CD8-positive, alpha-beta memory T cell (primary cell): ENCODE data around the gene CTAG1A. TPM values are rescaled to one million over a fixed set of nuclear protein-coding genes. Genes with fewer than 3 reads are reported as not detected.

ENCODE experiments used
- CTCF ChIA-PET: fragments of 350-600 bp; sonication (Branson Sonifier 250); formaldehyde crosslinking; loops from one replicate; lab custom pipeline; 2021; ENCODE audit warnings: antibody characterized with exemption; lab: Charles Lee
- POLR2A ChIA-PET: fragments of 350-600 bp; sonication (Branson Sonifier 250); formaldehyde crosslinking; loops from one replicate; lab custom pipeline; 2021; ENCODE audit warnings: antibody characterized with exemption; lab: Charles Lee
- DNase-seq, 5 donors: peaks; one replicate each; pipeline versions ENCODE4 v3.0.0 to v3.0.0-alpha.2; 2020 to 2022; ENCODE audit warnings: mixed read lengths in 1 of 5
- H3K27ac ChIP-seq: one replicate; pipeline ENCODE4 v1.7.0; 2013; ENCODE audit warnings: low read depth, mild to moderate bottlenecking, low read length, moderate library complexity
- H3K27me3 ChIP-seq: 2 replicates; pipeline ENCODE4 v1.7.0; 2013; ENCODE audit warnings: low read length, mild to moderate bottlenecking; ENCODE audit not compliant: insufficient read depth, poor library complexity, severe bottlenecking
- H3K36me3 ChIP-seq: 2 replicates; pipeline ENCODE4 v1.7.0; 2013; ENCODE audit warnings: mild to moderate bottlenecking, low read length, moderate library complexity; ENCODE audit not compliant: insufficient read depth
- H3K4me1 ChIP-seq: 2 replicates; pipeline ENCODE4 v1.7.0; 2013; ENCODE audit warnings: mild to moderate bottlenecking, low read length, moderate library complexity; ENCODE audit not compliant: insufficient read depth
- H3K4me3 ChIP-seq: 2 replicates; pipeline ENCODE4 v1.7.0; 2013; ENCODE audit warnings: mild to moderate bottlenecking, low read length
- H3K9me3 ChIP-seq: 2 replicates; pipeline ENCODE4 v1.7.0; 2013; ENCODE audit warnings: mild to moderate bottlenecking, low read length
- H3K27ac Mint-ChIP-seq, 8 donors: one replicate each; pipeline ENCODE4 v1.8.0; 2020 to 2021; ENCODE audit warnings: mixed read lengths in 8 of 8, mild to moderate bottlenecking in 6 of 8, inconsistent platforms in 3 of 8, moderate library complexity in 3 of 8
- H3K27me3 Mint-ChIP-seq, 2 donors: one replicate each; pipeline ENCODE4 v1.8.0; 2020 to 2021; ENCODE audit warnings: mixed read lengths in 2 of 2, mild to moderate bottlenecking in 1 of 2, moderate library complexity in 1 of 2
- H3K36me3 Mint-ChIP-seq, 3 donors: one replicate each; pipeline ENCODE4 v1.8.0; 2020 to 2021; ENCODE audit warnings: mixed read lengths in 3 of 3, inconsistent platforms in 1 of 3, mild to moderate bottlenecking in 1 of 3
- H3K4me1 Mint-ChIP-seq, 3 donors: one replicate each; pipeline ENCODE4 v1.8.0; 2020 to 2021; ENCODE audit warnings: mixed read lengths in 3 of 3, inconsistent platforms in 1 of 3, mild to moderate bottlenecking in 1 of 3
- H3K4me3 Mint-ChIP-seq, 7 donors: one replicate each; pipeline ENCODE4 v1.8.0; 2020 to 2021; ENCODE audit warnings: mixed read lengths in 7 of 7, mild to moderate bottlenecking in 6 of 7, moderate library complexity in 4 of 7, inconsistent platforms in 2 of 7
- H3K9me3 Mint-ChIP-seq, 5 donors: one replicate each; pipeline ENCODE4 v1.8.0; 2020 to 2022; ENCODE audit warnings: mixed read lengths in 5 of 5, mild to moderate bottlenecking in 3 of 5, moderate library complexity in 2 of 5, inconsistent platforms in 1 of 5
- polyA plus RNA-seq: library from polyadenylated mRNA; unstranded; fragments of 300-500 nt; fragmentation: Illumina TruSeq; gene quantifications from one replicate; pipeline ENCODE4 v1.2.3, GENCODE V29; 2021
- total RNA-seq, 2 experiments: library from RNA; stranded (reverse); gene quantifications; one replicate each; pipeline ENCODE4 v1.2.3, GENCODE V29; 2021

The CTAG1A gene
- total and polyA plus RNA-seq, 3 experiments from 2014 or later: not detected

DNA sequence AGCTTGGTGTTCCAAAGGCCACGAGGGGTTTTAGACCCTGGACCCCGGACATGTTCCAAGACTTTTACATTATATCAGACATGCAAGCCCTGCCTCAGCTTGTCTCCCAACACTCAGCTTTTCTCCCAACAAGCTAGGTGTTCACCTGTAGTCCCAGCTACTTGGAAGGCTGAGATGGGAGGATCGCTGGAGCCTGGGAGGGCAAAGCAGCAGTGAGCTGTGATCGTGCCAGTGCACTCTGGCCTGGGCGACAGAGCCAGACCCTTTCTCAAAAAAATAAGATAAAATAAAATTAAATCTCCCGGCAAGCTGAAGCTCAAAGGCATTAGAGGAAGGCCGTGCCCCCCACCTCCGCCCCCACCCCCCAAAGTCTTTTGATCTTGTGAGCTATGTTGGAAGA, 13.7 kb downstream of the CTAG1A start:
- no peak for DNase-seq
- Histone ChIP-seq H3K4me1 (no peaks in the 10 kb centered on the region), H3K36me3 (no peaks in the 10 kb centered on the region), H3K27ac (no peak overlapping the region), H3K9me3 (no peaks in the 10 kb centered on the region), H3K4me3 (no peak overlapping the region), H3K27me3 (no peaks in the 10 kb centered on the region)
- ChIA-PET POLR2A (no interaction called here), CTCF (no interaction called here)
- H3K4me3 Mint-ChIP-seq: no peak overlapping the region
- peaks cover 8 to 13% (median 10%) of the 10 kb centered on the region in 3 donors for H3K4me1 Mint-ChIP-seq
- no peaks in the 10 kb centered on the region for H3K36me3 Mint-ChIP-seq
- peaks cover 0 to 9% of the 10 kb centered on the region in 2 donors for H3K27me3 Mint-ChIP-seq
- H3K9me3 Mint-ChIP-seq: no peaks in the 10 kb centered on the region
- H3K27ac Mint-ChIP-seq: peak overlapping the region in 1 of 8 donors; percentile 43

- Mint-ChIP-seq H3K27ac (peak overlapping the region in 1 of 8 donors; percentile 11), H3K27me3 (peaks cover 3 to 4% of the 10 kb centered on the region in 2 donors), H3K4me3 (no peak overlapping the region), H3K4me1 (peaks cover 8 to 13% (median 10%) of the 10 kb centered on the region in 3 donors), H3K9me3 (no peaks in the 10 kb centered on the region), H3K36me3 (no peaks in the 10 kb centered on the region)
- no peak overlapping the region for H3K27ac ChIP-seq
- POLR2A ChIA-PET: no interaction called here
- DNase-seq: no peak
- no peak overlapping the region for H3K4me3 ChIP-seq
- H3K36me3 ChIP-seq: no peaks in the 10 kb centered on the region
- CTCF ChIA-PET: no interaction called here
- no peaks in the 10 kb centered on the region for H3K9me3 ChIP-seq
- no peaks in the 10 kb centered on the region for H3K4me1 ChIP-seq
- H3K27me3 ChIP-seq: no peaks in the 10 kb centered on the region
Observed at GRCh38 chrX:154599531-154599930, 14.6 kb downstream of the CTAG1A start.

- Histone ChIP-seq H3K4me3 (no peak overlapping the region), H3K36me3 (no peaks in the 10 kb centered on the region), H3K9me3 (no peaks in the 10 kb centered on the region), H3K27me3 (no peaks in the 10 kb centered on the region), H3K4me1 (no peaks in the 10 kb centered on the region), H3K27ac (no peak overlapping the region)
- ChIA-PET POLR2A (no interaction called here), CTCF (no interaction called here)
- H3K4me3 Mint-ChIP-seq: no peak overlapping the region
- no peaks in the 10 kb centered on the region for H3K9me3 Mint-ChIP-seq
- H3K36me3 Mint-ChIP-seq: no peaks in the 10 kb centered on the region
- DNase-seq: no peak
- H3K4me1 Mint-ChIP-seq: peaks cover 6 to 11% (median 6%) of the 10 kb centered on the region in 3 donors
- H3K27me3 Mint-ChIP-seq: peaks cover 2 to 3% of the 10 kb centered on the region in 2 donors
- no peak overlapping the region for H3K27ac Mint-ChIP-seq
Observed at GRCh38 chrX:154600759-154601374, 15.9 kb downstream of the CTAG1A start.

- peaks cover 0 to 4% (median 0%) of the 10 kb centered on the region in 3 donors for H3K4me1 Mint-ChIP-seq
- peaks cover 0 to 3% of the 10 kb centered on the region in 2 donors for H3K27me3 Mint-ChIP-seq
- no peaks in the 10 kb centered on the region for H3K4me1 ChIP-seq
- H3K4me3 ChIP-seq: no peak overlapping the region
- H3K9me3 Mint-ChIP-seq: no peaks in the 10 kb centered on the region
- no peaks in the 10 kb centered on the region for H3K27me3 ChIP-seq
- no peak overlapping the region for H3K4me3 Mint-ChIP-seq
- ChIA-PET POLR2A (no interaction called here), CTCF (no interaction called here)
- no peaks in the 10 kb centered on the region for H3K36me3 ChIP-seq
- H3K9me3 ChIP-seq: no peaks in the 10 kb centered on the region
- H3K27ac ChIP-seq: no peak overlapping the region
- no peak for DNase-seq
- no peak overlapping the region for H3K27ac Mint-ChIP-seq
- H3K36me3 Mint-ChIP-seq: no peaks in the 10 kb centered on the region
Observed at GRCh38 chrX:154602226-154602625, 17.3 kb downstream of the CTAG1A start.

GRCh38 chrX:154602766-154603437, 18.0 kb downstream of the CTAG1A start:
- Mint-ChIP-seq H3K4me1 (peaks cover 0 to 4% (median 0%) of the 10 kb centered on the region in 3 donors), H3K9me3 (no peaks in the 10 kb centered on the region), H3K27ac (no peak overlapping the region), H3K27me3 (peaks cover 0 to 3% of the 10 kb centered on the region in 2 donors), H3K4me3 (no peak overlapping the region), H3K36me3 (no peaks in the 10 kb centered on the region)
- no peaks in the 10 kb centered on the region for H3K9me3 ChIP-seq
- no peaks in the 10 kb centered on the region for H3K4me1 ChIP-seq
- DNase-seq: no peak
- no peak overlapping the region for H3K4me3 ChIP-seq
- no peaks in the 10 kb centered on the region for H3K36me3 ChIP-seq
- H3K27ac ChIP-seq: no peak overlapping the region
- POLR2A ChIA-PET: no interaction called here
- H3K27me3 ChIP-seq: no peaks in the 10 kb centered on the region
- CTCF ChIA-PET: no interaction called here

DNA sequence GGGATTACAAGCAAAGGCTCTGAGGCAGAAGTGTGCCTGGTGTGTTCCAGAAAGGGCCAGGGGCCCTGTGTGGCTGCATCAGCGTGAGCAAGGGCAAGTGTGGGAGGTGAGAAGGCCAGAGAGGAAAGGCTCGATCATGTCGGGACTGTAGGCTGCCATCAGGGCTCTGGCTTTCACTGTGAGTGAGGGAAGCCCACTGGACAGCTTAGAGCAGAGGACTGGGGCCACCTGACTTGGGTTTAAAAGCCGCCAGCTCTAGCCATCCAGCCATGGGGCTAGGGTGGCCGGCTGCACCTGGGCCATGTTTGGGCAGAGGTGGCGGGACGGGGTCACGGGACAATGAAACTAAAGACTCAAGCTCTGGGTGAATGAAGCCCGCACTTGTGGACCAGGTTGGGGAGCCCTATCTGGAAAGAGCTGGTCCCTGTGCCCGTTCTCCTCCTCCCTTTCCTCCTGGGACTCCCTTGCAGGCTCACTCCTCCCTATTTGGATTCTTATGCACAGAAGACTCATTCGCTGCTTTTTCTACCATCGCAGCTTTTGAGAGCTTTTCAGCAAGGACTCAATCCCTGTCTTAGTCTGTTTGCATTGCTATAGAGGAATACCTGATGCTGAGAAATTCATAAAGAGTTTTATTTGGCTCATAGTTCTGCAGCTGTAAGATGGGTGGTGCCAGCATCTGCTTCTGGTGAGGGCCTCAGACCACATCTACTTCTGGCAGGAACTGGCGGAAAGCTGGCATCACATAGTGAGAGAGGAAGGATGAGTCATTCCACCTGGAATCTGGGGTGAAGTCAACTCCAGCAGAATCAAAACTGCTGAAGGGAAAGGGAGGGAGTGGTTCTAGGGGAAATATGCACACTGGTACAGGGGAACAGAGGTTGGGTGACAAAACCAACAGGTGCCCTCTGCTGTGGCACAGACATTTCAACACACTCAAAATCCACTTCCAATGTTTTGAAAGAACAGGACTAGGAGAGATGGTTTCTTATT, 18.8 kb downstream of the CTAG1A start:
- Histone ChIP-seq H3K4me1 (no peaks in the 10 kb centered on the region), H3K4me3 (no peak overlapping the region), H3K27ac (no peak overlapping the region), H3K27me3 (no peaks in the 10 kb centered on the region), H3K36me3 (no peaks in the 10 kb centered on the region), H3K9me3 (no peaks in the 10 kb centered on the region)
- no peak overlapping the region for H3K4me3 Mint-ChIP-seq
- ChIA-PET POLR2A (no interaction called here), CTCF (no interaction called here)
- H3K27ac Mint-ChIP-seq: no peak overlapping the region
- H3K36me3 Mint-ChIP-seq: no peaks in the 10 kb centered on the region
- H3K9me3 Mint-ChIP-seq: no peaks in the 10 kb centered on the region
- no peak for DNase-seq
- peaks cover 0 to 4% (median 0%) of the 10 kb centered on the region in 3 donors for H3K4me1 Mint-ChIP-seq
- H3K27me3 Mint-ChIP-seq: peaks cover 3% of the 10 kb centered on the region in 2 donors

GRCh38 chrX:154605566-154605965, 20.6 kb downstream of the CTAG1A start:
- Mint-ChIP-seq H3K9me3 (no peaks in the 10 kb centered on the region), H3K27me3 (peaks cover 3% of the 10 kb centered on the region in 2 donors), H3K4me3 (no peak overlapping the region), H3K27ac (no peak overlapping the region), H3K4me1 (no peaks in the 10 kb centered on the region), H3K36me3 (no peaks in the 10 kb centered on the region)
- Histone ChIP-seq H3K36me3 (no peaks in the 10 kb centered on the region), H3K27me3 (no peaks in the 10 kb centered on the region), H3K27ac (no peak overlapping the region), H3K9me3 (no peaks in the 10 kb centered on the region), H3K4me1 (no peaks in the 10 kb centered on the region), H3K4me3 (no peak overlapping the region)
- POLR2A ChIA-PET: no interaction called here
- no peak for DNase-seq
- CTCF ChIA-PET: no interaction called here

DNA sequence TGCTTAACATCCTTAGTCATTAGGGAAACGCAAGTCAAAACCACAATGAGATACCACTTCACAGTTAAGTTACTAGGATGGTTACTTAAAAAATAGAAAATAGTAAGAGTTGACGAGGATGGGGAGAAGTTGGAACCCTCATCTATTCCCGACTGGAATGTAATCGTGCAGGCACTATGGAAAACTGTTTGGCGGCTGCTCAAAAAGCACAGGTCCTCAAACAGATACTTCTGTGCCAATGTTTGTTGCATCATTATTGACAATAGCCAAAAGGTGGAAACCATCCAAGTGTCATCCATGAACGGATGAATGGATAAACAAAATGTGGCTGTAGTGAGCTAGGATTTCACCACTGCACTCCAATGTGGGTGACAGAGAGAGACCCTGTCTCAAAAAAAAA, 22.4 kb downstream of the CTAG1A start:
- no peaks in the 10 kb centered on the region for H3K9me3 Mint-ChIP-seq
- H3K27me3 Mint-ChIP-seq: peaks cover 3% of the 10 kb centered on the region in 2 donors
- H3K36me3 Mint-ChIP-seq: no peaks in the 10 kb centered on the region
- no peak overlapping the region for H3K27ac Mint-ChIP-seq
- H3K27me3 ChIP-seq: no peaks in the 10 kb centered on the region
- ChIA-PET CTCF (no interaction called here), POLR2A (no interaction called here)
- no peak overlapping the region for H3K27ac ChIP-seq
- H3K9me3 ChIP-seq: no peaks in the 10 kb centered on the region
- no peak overlapping the region for H3K4me3 Mint-ChIP-seq
- no peaks in the 10 kb centered on the region for H3K36me3 ChIP-seq
- no peaks in the 10 kb centered on the region for H3K4me1 Mint-ChIP-seq
- no peak overlapping the region for H3K4me3 ChIP-seq
- no peaks in the 10 kb centered on the region for H3K4me1 ChIP-seq
- no peak for DNase-seq
